Uterus (tissue), 4 donors: Measurements from ENCODE around the gene COPE. TPM values are rescaled to one million over a fixed set of nuclear protein-coding genes. Genes with fewer than 3 reads are reported as not detected.
A peak's percentile ranks its signal among the peaks of the same experiment; 100 is the strongest.
"Not testable (repeated sequence)": the region's sequence is repeated elsewhere in the genome, so short reads cannot be mapped to it uniquely, and the experiment has no call there.

Experiments
- DNase-seq, 2 donors: peaks; one replicate each; pipeline ENCODE4 v3.0.0-alpha.2; 2019 to 2020
- H3K27ac ChIP-seq, 2 donors: fragments of 200-600 bp; sonication (generic); 1 replicate in 1 of 2; 2 replicates in 1 of 2; pipeline ENCODE4 v1.5.1; 2016 to 2018
- H3K27me3 ChIP-seq, 2 donors: fragments of 200-600 bp; sonication (generic); one replicate each; pipeline ENCODE4 v1.5.1; 2018 to 2019; ENCODE audit warnings: control low read depth in 1 of 2
- H3K36me3 ChIP-seq, 2 donors: fragments of 200-600 bp; sonication (generic); one replicate each; pipeline ENCODE4 v1.5.1; 2019; ENCODE audit warnings: control low read depth in 1 of 2
- H3K4me1 ChIP-seq, 2 donors: fragments of 200-600 bp; sonication (generic); one replicate each; pipeline ENCODE4 v1.5.1; 2018 to 2019; ENCODE audit warnings: control low read depth in 1 of 2
- H3K4me3 ChIP-seq, 2 donors: fragments of 200-600 bp; sonication (generic); 1 replicate in 1 of 2; 2 replicates in 1 of 2; pipeline ENCODE4 v1.5.1; 2018 to 2019; ENCODE audit warnings: mild to moderate bottlenecking in 1 of 2
- H3K9me3 ChIP-seq, 2 donors: fragments of 200-600 bp; sonication (generic); one replicate each; pipeline ENCODE4 v1.5.1; 2019; ENCODE audit warnings: control low read depth in 1 of 2
- CTCF ChIP-seq, 4 experiments: fragments of 200-600 bp in 2 of 4; fragments of 450-650 bp in 2 of 4; sonication (generic) in 2 of 4; IDR thresholded peaks; one replicate each; pipeline ENCODE4 v1.5.1; 2016 to 2019; ENCODE audit warnings: antibody characterized with exemption in 4 of 4, mild to moderate bottlenecking in 2 of 4, moderate library complexity in 1 of 4
- POLR2A ChIP-seq, 2 donors: fragments of 450-650 bp; IDR thresholded peaks; one replicate each; pipeline ENCODE4 v1.6.1; 2016; ENCODE audit warnings: antibody characterized with exemption in 2 of 2, mild to moderate bottlenecking in 1 of 2, moderate library complexity in 1 of 2
- intact Hi-C: fragments of 100-400 bp; cut with DNase I; formaldehyde crosslinking; loops from one replicate; pipeline ENCODE4 v1.15.1; 2023; ENCODE audit warnings: low total_unique reads
- total RNA-seq, 4 donors: library from RNA; depleted of rRNA in 3 of 4; stranded (reverse); fragments of >200 nt in 3 of 4; gene quantifications; one replicate each; pipeline versions ENCODE4 v1.1.0 to v1.2.4, GENCODE V29; 2014 to 2023
- donor health status: DM: yes; HTN: yes; CAD: no.

COPE gene
- total RNA-seq, 4 donors from 2014 or later, result 93.7 to 190 (median 134) TPM

GRCh38 chr19:18922228-18922985 lies 3.2 kb upstream of the COPE start:
- no peak overlapping the region for H3K27ac ChIP-seq
- DNase-seq, result no peak
- H3K4me3 ChIP-seq, result no peak overlapping the region
- H3K27me3 ChIP-seq, result no peaks in the 10 kb centered on the region
- H3K4me1 ChIP-seq, result peaks cover 5 to 11% of the 10 kb centered on the region in 2 donors
- no peaks in the 10 kb centered on the region for H3K36me3 ChIP-seq
- TF ChIP-seq CTCF (IDR thresholded peaks at IDR 0.05) (no peak), POLR2A (IDR thresholded peaks at IDR 0.05) (no peak)
- no peaks in the 10 kb centered on the region for H3K9me3 ChIP-seq
- intact Hi-C loops, result no loop called here

- H3K27ac ChIP-seq, result no peak overlapping the region
- no peak overlapping the region for H3K4me3 ChIP-seq
- no peak for DNase-seq
- no peaks in the 10 kb centered on the region for H3K27me3 ChIP-seq
- peaks cover 5 to 11% of the 10 kb centered on the region in 2 donors for H3K4me1 ChIP-seq
- no peaks in the 10 kb centered on the region for H3K9me3 ChIP-seq
- TF ChIP-seq CTCF (IDR thresholded peaks at IDR 0.05), result no peak
- TF ChIP-seq POLR2A (IDR thresholded peaks at IDR 0.05), result no peak
- no peaks in the 10 kb centered on the region for H3K36me3 ChIP-seq
- intact Hi-C loops, result no loop called here
Observed at GRCh38 chr19:18921593-18921992, 2.4 kb upstream of the COPE start.

- H3K27ac ChIP-seq, result no peak overlapping the region
Observed at GRCh38 chr19:18920400-18920799, 1.2 kb upstream of the COPE start.

GRCh38 chr19:18919900-18920214 lies 670 bp upstream of the COPE start:
- intact Hi-C loops, result no loop called here
- H3K4me3 ChIP-seq, result peak overlapping the region; percentile 96 to 97
- H3K9me3 ChIP-seq, result no peaks in the 10 kb centered on the region
- no peak for DNase-seq
- H3K27me3 ChIP-seq, result no peaks in the 10 kb centered on the region
- TF ChIP-seq POLR2A (IDR thresholded peaks at IDR 0.05) (no peak), CTCF (IDR thresholded peaks at IDR 0.05) (no peak)
- peak overlapping the region; percentile 65 to 69 for H3K27ac ChIP-seq
- H3K36me3 ChIP-seq, result no peaks in the 10 kb centered on the region
- H3K4me1 ChIP-seq, result peaks cover 5 to 11% of the 10 kb centered on the region in 2 donors

More at GRCh38 chr19:18920400-18920799, 1.2 kb upstream of the COPE start:
- no peaks in the 10 kb centered on the region for H3K9me3 ChIP-seq
- H3K4me1 ChIP-seq, result peaks cover 5 to 11% of the 10 kb centered on the region in 2 donors
- TF ChIP-seq CTCF (IDR thresholded peaks at IDR 0.05) (no peak), POLR2A (IDR thresholded peaks at IDR 0.05) (no peak)
- no peak for DNase-seq
- H3K36me3 ChIP-seq, result no peaks in the 10 kb centered on the region
- no peaks in the 10 kb centered on the region for H3K27me3 ChIP-seq
- intact Hi-C loops, result no loop called here
- H3K4me3 ChIP-seq, result peak overlapping the region; percentile 96 to 97

GRCh38 chr19:18917593-18917992 lies 1.6 kb downstream of the COPE start:
- intact Hi-C loops, H3K9me3 ChIP-seq, H3K36me3 ChIP-seq, H3K27me3 ChIP-seq, H3K4me3 ChIP-seq, H3K27ac ChIP-seq, DNase-seq: not testable (repeated sequence)
- peaks cover 5 to 11% of the 10 kb centered on the region in 2 donors for H3K4me1 ChIP-seq
